K562 (cell line): Measurements from ENCODE around the gene CLDN7. TPM values are rescaled to one million over a fixed set of nuclear protein-coding genes. Genes with fewer than 3 reads are reported as not detected.
A peak's percentile ranks its signal among the peaks of the same experiment; 100 is the strongest.

Experiments
- ATAC-seq: fragments of 200-7000 bp; cut with Tn5 transposase; 3 replicates; pipeline ENCODE4 v1.9.1; 2020; ENCODE audit warnings: moderate library complexity
- BruUV-seq: library from RNA; stranded (reverse); fragments of 400-500 nt; replicated peaks from 2 replicates; lab custom pipeline; 2021; lab: Mats Ljungman, UMichigan
- CTCF ChIA-PET: fragments of 300-600 bp; formaldehyde crosslinking; extraction: SDS; loops from one replicate; lab custom pipeline; 2021; ENCODE audit warnings: low intra/inter-chr PET ratio; lab: Yijun Ruan, JAX
- POLR2A ChIA-PET: fragments of 300-600, 350-650 bp; sonication (Branson Sonifier 250); formaldehyde crosslinking; extraction: SDS; loops from one replicate; lab custom pipeline; 2021; ENCODE audit warnings: antibody characterized with exemption, inconsistent platforms; lab: Yijun Ruan, JAX
- DNase-seq, 4 experiments: peaks; one replicate each; pipeline versions ENCODE4 v3.0.0 to v3.0.0-alpha.2; 2011 to 2018; ENCODE audit warnings: low spot score in 3 of 4, mixed read lengths in 3 of 4; ENCODE audit errors: extremely low read depth in 1 of 4
- FAIRE-seq: peaks from 2 replicates; lab custom pipeline; 2011; peaks lifted over from hg19 to GRCh38; lab: Jason Lieb, UNC
- H2AFZ ChIP-seq: 2 replicates; pipeline ENCODE4 v1.6.0; 2011; ENCODE audit warnings: low read depth, low read length, control low read depth, inconsistent platforms
- H3K27ac ChIP-seq: fragments of 200-600 bp; 3 replicates; pipeline ENCODE4 v1.8.0; 2011; ENCODE audit warnings: low read depth, mild to moderate bottlenecking, control low read depth, inconsistent platforms, low read length, moderate library complexity, mixed read lengths; ENCODE audit errors: extremely low read depth
- H3K27me3 ChIP-seq, 2 experiments: fragments of 300-600 bp in 1 of 2; 2 replicates in 1 of 2; 3 replicates in 1 of 2; pipeline versions ENCODE4 v1.6.0 to v1.8.0; 2011; ENCODE audit warnings: inconsistent platforms in 2 of 2, low read length in 2 of 2, mild to moderate bottlenecking in 1 of 2, mixed read lengths in 1 of 2, moderate library complexity in 1 of 2; ENCODE audit not compliant: control insufficient read depth in 2 of 2, insufficient read depth in 2 of 2
- H3K36me3 ChIP-seq: fragments of 300-600 bp; 3 replicates; pipeline ENCODE4 v1.8.0; 2011; ENCODE audit warnings: mild to moderate bottlenecking, low read length, inconsistent platforms; ENCODE audit not compliant: control insufficient read depth, insufficient read depth
- H3K4me1 ChIP-seq, 2 experiments: fragments of 200-600 bp in 1 of 2; replicated peaks in 1 of 2; 2 replicates in 1 of 2; 3 replicates in 1 of 2; pipeline versions ENCODE4 v1.5.1 to v1.8.0; 2011; ENCODE audit warnings: inconsistent platforms in 2 of 2, low read length in 2 of 2, mild to moderate bottlenecking in 1 of 2, mixed read lengths in 1 of 2, moderate library complexity in 1 of 2; ENCODE audit not compliant: control insufficient read depth in 2 of 2, insufficient read depth in 2 of 2
- H3K4me2 ChIP-seq: 2 replicates; pipeline ENCODE4 v1.6.1; 2011; ENCODE audit warnings: low read length, control low read depth, inconsistent platforms, mixed read lengths; ENCODE audit not compliant: insufficient read depth
- H3K4me3 ChIP-seq: fragments of 200-600 bp; sonication (generic), shearing (Covaris generic); 2 replicates; pipeline ENCODE4 v1.5.1; 2016; ENCODE audit warnings: control low read depth, inconsistent platforms
- H3K79me2 ChIP-seq: fragments of 200-600 bp; 3 replicates; pipeline ENCODE4 v1.8.0; 2011; ENCODE audit warnings: low read length, inconsistent platforms; ENCODE audit not compliant: control insufficient read depth, insufficient read depth
- H3K9ac ChIP-seq, 2 experiments: 2 replicates each; pipeline versions ENCODE4 v1.6.0 to v1.6.1; 2011; ENCODE audit warnings: low read depth in 2 of 2, low read length in 2 of 2, control low read depth in 1 of 2, inconsistent platforms in 1 of 2, mild to moderate bottlenecking in 1 of 2, mixed read lengths in 1 of 2; ENCODE audit not compliant: insufficient read depth in 1 of 2
- H3K9me1 ChIP-seq: one replicate; pipeline ENCODE4 v1.6.0; 2011; ENCODE audit warnings: inconsistent platforms, mild to moderate bottlenecking, low read length, moderate library complexity; ENCODE audit not compliant: control insufficient read depth, insufficient read depth
- H3K9me3 ChIP-seq: replicated peaks from 2 replicates; pipeline ENCODE4 v1.5.1; 2011; ENCODE audit warnings: low read depth, low read length, inconsistent platforms; ENCODE audit not compliant: control insufficient read depth, insufficient read depth
- H4K20me1 ChIP-seq: replicated peaks from 2 replicates; pipeline ENCODE4 v1.6.1; 2011; ENCODE audit warnings: low read length, inconsistent platforms, mixed read lengths; ENCODE audit not compliant: control insufficient read depth, insufficient read depth
- BHLHE40 ChIP-seq: IDR thresholded peaks from 2 replicates; pipeline ENCODE4 v1.6.1; 2011; ENCODE audit warnings: low read length, improper control_type of control experiment
- CHCHD3 ChIP-seq: fragments of 250-450 bp; sonication (Bioruptor Pico); IDR thresholded peaks from 2 replicates; pipeline ENCODE4 v2.1.2; 2022; ENCODE audit warnings: mild to moderate bottlenecking
- FUS ChIP-seq: fragments of 200-400 bp; formaldehyde crosslinking; optimal IDR thresholded peaks from 2 replicates; pipeline ENCODE3; 2017; ENCODE audit warnings: low read depth, low read length
- GMEB1 ChIP-seq: fragments of 250-450 bp; sonication (Bioruptor Pico); IDR thresholded peaks from 2 replicates; pipeline ENCODE4 v1.4.0; 2020; ENCODE audit warnings: mild to moderate bottlenecking
- HNRNPLL ChIP-seq: fragments of 200-400 bp; formaldehyde crosslinking; IDR thresholded peaks from 2 replicates; pipeline ENCODE4 v1.6.1; 2017; ENCODE audit warnings: low read length, low read depth, mild to moderate bottlenecking; ENCODE audit not compliant: poor library complexity, severe bottlenecking
- LARP7 ChIP-seq: fragments of 450-650 bp; IDR thresholded peaks from 2 replicates; pipeline ENCODE4 v1.6.1; 2016
- POLR2A ChIP-seq: fragments of 450-650 bp; conservative IDR thresholded peaks from 2 replicates; pipeline ENCODE4 v1.6.1; 2016
- POLR2AphosphoS2 ChIP-seq: IDR thresholded peaks from 2 replicates; pipeline ENCODE4 v1.6.1; 2012; ENCODE audit warnings: low read length, improper control_type of control experiment
- PPARD ChIP-seq: fragments of 250-450 bp; sonication (Bioruptor Pico); IDR thresholded peaks from 2 replicates; pipeline ENCODE4 v1.8.0; 2022; ENCODE audit warnings: inconsistent platforms, mild to moderate bottlenecking, moderate library complexity
- PTBP1 ChIP-seq: fragments of 200-400 bp; formaldehyde crosslinking; IDR thresholded peaks from 2 replicates; pipeline ENCODE4 v1.6.1; 2017; ENCODE audit warnings: low read depth, low read length
- UBTF ChIP-seq, 2 experiments: IDR thresholded peaks; 2 replicates each; pipeline ENCODE4 v1.6.1; 2012; ENCODE audit warnings: improper control_type of control experiment in 2 of 2, low read depth in 2 of 2, low read length in 2 of 2, borderline replicate concordance in 1 of 2
- ZMIZ1 ChIP-seq, 2 experiments: fragments of 150-350 bp in 1 of 2; IDR thresholded peaks; 2 replicates each; pipeline ENCODE4 v1.6.1; 2012 to 2016; ENCODE audit warnings: low read depth in 2 of 2, low read length in 2 of 2, mild to moderate bottlenecking in 1 of 2, moderate library complexity in 1 of 2
- ZNF23 ChIP-seq: fragments of 250-450 bp; sonication (Bioruptor Pico); IDR thresholded peaks from 2 replicates; pipeline ENCODE4 v1.4.0; 2020; ENCODE audit warnings: mild to moderate bottlenecking
- ZNF324 ChIP-seq: fragments of 250-450 bp; sonication (Bioruptor Pico); IDR thresholded peaks from 2 replicates; pipeline ENCODE4 v1.4.0; 2020; ENCODE audit warnings: mild to moderate bottlenecking
- ZNF583 ChIP-seq: fragments of 250-450 bp; sonication (Bioruptor Pico); IDR thresholded peaks from 2 replicates; pipeline ENCODE4 v1.4.0; 2020
- WGBS: fragments of 100-300 bp; shearing (Covaris generic); methylation state at CpG from one replicate; pipeline ENCODE4 v1.1.6; 2016; ENCODE audit warnings: low coverage, mixed read lengths; ENCODE audit not compliant: insufficient coverage; ENCODE audit errors: missing lambda C conversion rate; 5-methylcytosine and 5-hydroxymethylcytosine counted together
- in situ Hi-C: fragments of 300-500 bp; cut with MboI; formaldehyde crosslinking; loops from 4 replicates; pipeline ENCODE4 v1.15.0; 2018; ENCODE audit warnings: inconsistent platforms, mixed read lengths
- intact Hi-C: fragments of 100-400 bp; cut with micrococcal nuclease; formaldehyde crosslinking; loops from 2 replicates; pipeline ENCODE4 v1.14.2; 2022
- polyA plus RNA-seq, 8 experiments: library from polyadenylated mRNA; depleted of rRNA in 4 of 8; stranded (reverse) in 5 of 8; unstranded in 3 of 8; fragments of >200 nt; fragmentation: Nextera tagmentation in 2 of 8; fragmentation: Illumina TruSeq in 1 of 8; extraction: Ambion mirVana in 2 of 8; extraction: Trizol in 1 of 8; gene quantifications; 2 replicates each; pipeline versions ENCODE4 v1.2.1 to v1.2.3, GENCODE V29; 2011 to 2014; ENCODE audit warnings: inconsistent platforms in 1 of 8, missing spikeins in 1 of 8
- total RNA-seq, 7 experiments: library from RNA; depleted of rRNA in 6 of 7; stranded (reverse); fragments of >200 nt in 6 of 7; fragmentation: Illumina TruSeq in 2 of 7; extraction: Trizol in 2 of 7; gene quantifications; 2 replicates each; pipeline versions ENCODE4 v1.2.1 to v1.2.3, GENCODE V29; 2011 to 2021; ENCODE audit warnings: low replicate concordance in 1 of 7

Gene CLDN7
- total and polyA plus RNA-seq, 9 of the 15 experiments (the other 6 are each of a cell fraction or from before 2014, with no cell fraction given) = 2.2 to 14.5 (median 7.6) TPM

GRCh38 chr17:7260651-7261378 is 1.5 kb downstream of the CLDN7 start:
- H3K27me3 ChIP-seq = no peaks in the 10 kb centered on the region
- H3K9me1 ChIP-seq = no peaks in the 10 kb centered on the region
- H3K9ac ChIP-seq = no peak overlapping the region; a peak in 1 of 4 replicates
- no peaks in the 10 kb centered on the region for H3K79me2 ChIP-seq
- no peak for DNase-seq
- H3K9me3 ChIP-seq = no peaks in the 10 kb centered on the region
- ChIA-PET CTCF (no interaction called here), POLR2A (interaction anchor here (1.3 kb wide), 1 partner anchor 9 kb away, joined by 4 read pairs; the partner anchor contains the start of gene CTDNEP1)
- H3K27ac ChIP-seq = no peak overlapping the region
- H3K4me2 ChIP-seq = no peak overlapping the region
- no peak overlapping the region for H2AFZ ChIP-seq
- ATAC-seq = no peak
- H4K20me1 ChIP-seq = no peaks in the 10 kb centered on the region
- FAIRE-seq = no peak
- in situ Hi-C loops (no loop called here), intact Hi-C loops (no loop called here)
- BruUV-seq = no TSS peak
- no peak overlapping the region for H3K4me3 ChIP-seq
- peaks cover 10 to 35% of the 10 kb centered on the region in 2 experiments; a peak in 4 of 5 replicates for H3K4me1 ChIP-seq
- H3K36me3 ChIP-seq = peaks cover 43% of the 10 kb centered on the region; the same call in 2 of the 3 replicates
- 96% methylated on average over 17 of the region's 54 CpGs for WGBS
- TF ChIP-seq ZMIZ1 (IDR thresholded peaks at IDR 0.05; ENCODE audit: low read depth in 2 of 2, low read length in 2 of 2) (no peak), BHLHE40 (no peak), FUS (no peak), HNRNPLL (no peak), ZNF583 (no peak), CHCHD3 (CRISPR knock-in tag) (no peak), ZNF324 (CRISPR knock-in tag) (no peak), ZNF23 (no peak), PPARD (no peak), POLR2A (peak; percentile 35; the same call in 1 of the 2 replicates), POLR2AphosphoS2 (peak; percentile 73; the same call in 1 of the 2 replicates), UBTF (IDR thresholded peaks at IDR 0.05; ENCODE audit: borderline replicate concordance in 1 of 2, low read depth in 2 of 2, low read length in 2 of 2) (no peak), GMEB1 (no peak), LARP7 (no peak), PTBP1 (no peak)
